K562 (cell line): ENCODE data around the gene NMT1. TPM values are rescaled to one million over a fixed set of nuclear protein-coding genes. Genes with fewer than 3 reads are reported as not detected.

Experiments used
- BHLHE40 ChIP-seq: IDR thresholded peaks from 2 replicates; pipeline ENCODE4 v1.6.1; 2011; ENCODE audit warnings: low read length, improper control_type of control experiment
- CBX8 ChIP-seq: fragments of 200-600 bp; sonication (generic); IDR thresholded peaks from 2 replicates; pipeline ENCODE4 v1.6.1; 2012; ENCODE audit warnings: borderline replicate concordance, mixed run types, low read depth, mild to moderate bottlenecking, moderate library complexity, mixed read lengths, low read length, control low read depth, inconsistent platforms; ENCODE audit not compliant: poor library complexity, severe bottlenecking; ENCODE audit errors: extremely low read depth
- DACH1 ChIP-seq: fragments of 450-650 bp; IDR thresholded peaks from 2 replicates; pipeline ENCODE4 v1.6.1; 2018; ENCODE audit not compliant: partially characterized antibody
- FOXK2 ChIP-seq, 2 experiments: fragments of 450-650 bp; IDR thresholded peaks in 1 of 2; conservative IDR thresholded peaks in 1 of 2; 2 replicates each; pipeline ENCODE4 v1.6.1; 2016; ENCODE audit warnings: low read depth in 2 of 2, mild to moderate bottlenecking in 1 of 2
- NR4A1 ChIP-seq, 2 experiments: fragments of 250-450 bp in 1 of 2; fragments of 450-650 bp in 1 of 2; sonication (Bioruptor Pico) in 1 of 2; IDR thresholded peaks; 2 replicates each; pipeline versions ENCODE4 v1.4.0 to v1.6.1; 2016 to 2020; ENCODE audit warnings: mild to moderate bottlenecking in 2 of 2, missing compliant biosample characterization in 1 of 2, missing genetic modification characterization in 1 of 2, moderate library complexity in 1 of 2
- POU5F1 ChIP-seq: fragments of 150-350 bp; IDR thresholded peaks from 2 replicates; pipeline ENCODE4 v1.6.1; 2014; ENCODE audit warnings: borderline replicate concordance, low read length, low read depth, mild to moderate bottlenecking; ENCODE audit not compliant: partially characterized antibody
- PURB ChIP-seq: sonication (generic); formaldehyde crosslinking; IDR thresholded peaks from 2 replicates; pipeline ENCODE4 v1.9.0; 2021; ENCODE audit warnings: low read depth, mild to moderate bottlenecking, missing genetic modification reagents
- SMARCE1 ChIP-seq: fragments of 450-650 bp; IDR thresholded peaks from 2 replicates; pipeline ENCODE4 v1.7.1; 2016; ENCODE audit warnings: mild to moderate bottlenecking
- SRSF7 ChIP-seq: fragments of 200-400 bp; formaldehyde crosslinking; optimal IDR thresholded peaks from 2 replicates; pipeline ENCODE3; 2017; ENCODE audit warnings: mild to moderate bottlenecking, low read depth, low read length
- YBX1 ChIP-seq: fragments of 450-650 bp; IDR thresholded peaks from 2 replicates; pipeline ENCODE4 v1.7.1; 2016; ENCODE audit warnings: mild to moderate bottlenecking
- ZNF217 ChIP-seq: sonication (generic); formaldehyde crosslinking; IDR thresholded peaks from 2 replicates; pipeline ENCODE4 v1.8.0; 2022; ENCODE audit warnings: mild to moderate bottlenecking, missing genetic modification reagents
- ZNF239 ChIP-seq: fragments of 250-450 bp; sonication (Bioruptor Pico); IDR thresholded peaks from 2 replicates; pipeline ENCODE4 v1.4.0; 2020; ENCODE audit warnings: mild to moderate bottlenecking
- ZNF780A ChIP-seq: fragments of 250-450 bp; sonication (Bioruptor Pico); IDR thresholded peaks from 2 replicates; pipeline ENCODE4 v1.5.0; 2021; ENCODE audit warnings: mild to moderate bottlenecking
- polyA plus RNA-seq, 8 experiments: library from polyadenylated mRNA; depleted of rRNA in 4 of 8; stranded (reverse) in 5 of 8; unstranded in 3 of 8; fragments of >200 nt; fragmentation: Nextera tagmentation in 2 of 8; fragmentation: Illumina TruSeq in 1 of 8; extraction: Ambion mirVana in 2 of 8; extraction: Trizol in 1 of 8; gene quantifications; 2 replicates each; pipeline versions ENCODE4 v1.2.1 to v1.2.3, GENCODE V29; 2011 to 2014; ENCODE audit warnings: inconsistent platforms in 1 of 8, missing spikeins in 1 of 8
- total RNA-seq, 7 experiments: library from RNA; depleted of rRNA in 6 of 7; stranded (reverse); fragments of >200 nt in 6 of 7; fragmentation: Illumina TruSeq in 2 of 7; extraction: Trizol in 2 of 7; gene quantifications; 2 replicates each; pipeline versions ENCODE4 v1.2.1 to v1.2.3, GENCODE V29; 2011 to 2021; ENCODE audit warnings: low replicate concordance in 1 of 7
- TF ChIP-seq, protein P1 (sequence below), 2 experiments: fragments of 450-650 bp; IDR thresholded peaks; 2 replicates each; pipeline ENCODE4 v1.6.1; 2016
- TF ChIP-seq, protein P2 (sequence below): fragments of 450-650 bp; IDR thresholded peaks from 2 replicates; pipeline ENCODE4 v1.6.1; 2018; ENCODE audit warnings: mild to moderate bottlenecking, low read depth; ENCODE audit not compliant: partially characterized antibody
- TF ChIP-seq, protein P3 (sequence below), 2 experiments: IDR thresholded peaks in 1 of 2; conservative IDR thresholded peaks in 1 of 2; 2 replicates each; pipeline ENCODE4 v1.6.1; 2016; ENCODE audit warnings: low read depth in 2 of 2, mild to moderate bottlenecking in 1 of 2, missing compliant biosample characterization in 1 of 2, missing genetic modification characterization in 1 of 2, moderate library complexity in 1 of 2
- TF ChIP-seq, protein P4 (sequence below): fragments of 250-450 bp; sonication (Bioruptor Pico); IDR thresholded peaks from 2 replicates; pipeline ENCODE4 v1.9.0; 2021; ENCODE audit warnings: mild to moderate bottlenecking

NMT1 gene
- total and polyA plus RNA-seq, 9 of the 15 experiments (the other 6 are each of a cell fraction or from before 2014, with no cell fraction given), result 86.7 to 569 (median 213) TPM

DNA sequence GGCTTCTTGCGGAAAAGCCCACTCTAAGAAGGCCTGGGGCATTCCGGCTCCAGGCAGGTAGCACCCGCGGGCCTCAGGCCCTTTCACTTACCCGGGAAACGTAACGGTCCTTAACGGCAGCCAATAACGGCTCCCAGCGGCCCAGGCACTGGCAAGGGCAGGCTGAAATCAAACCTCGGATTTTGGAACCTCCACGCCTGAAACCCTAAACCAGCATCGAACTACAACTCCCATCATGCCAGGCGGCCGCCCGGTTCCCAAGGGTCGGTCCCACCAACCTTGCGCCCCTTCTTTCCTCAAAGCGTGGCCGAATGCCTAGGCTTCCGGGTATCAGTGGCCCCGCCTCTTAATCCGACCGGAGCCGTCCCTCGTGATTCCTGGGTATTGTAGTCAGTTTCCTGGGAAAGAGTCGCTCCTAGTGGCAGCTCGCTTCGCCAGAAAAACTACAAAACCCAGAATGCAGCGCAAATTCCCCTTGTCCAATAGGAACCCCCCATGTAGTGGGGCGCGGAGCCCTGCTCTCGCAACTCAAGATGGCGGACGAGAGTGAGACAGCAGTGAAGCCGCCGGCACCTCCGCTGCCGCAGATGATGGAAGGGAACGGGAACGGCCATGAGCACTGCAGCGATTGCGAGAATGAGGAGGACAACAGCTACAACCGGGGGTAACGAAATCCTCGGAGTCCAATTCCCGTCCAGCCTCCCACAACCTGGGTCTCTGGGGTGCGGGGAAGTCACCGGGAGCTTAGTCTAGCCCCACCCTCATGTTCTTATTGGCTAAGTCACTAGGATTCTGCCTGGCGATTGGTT, at the start of gene NMT1 (continued):
- TF ChIP-seq, protein P1, sequence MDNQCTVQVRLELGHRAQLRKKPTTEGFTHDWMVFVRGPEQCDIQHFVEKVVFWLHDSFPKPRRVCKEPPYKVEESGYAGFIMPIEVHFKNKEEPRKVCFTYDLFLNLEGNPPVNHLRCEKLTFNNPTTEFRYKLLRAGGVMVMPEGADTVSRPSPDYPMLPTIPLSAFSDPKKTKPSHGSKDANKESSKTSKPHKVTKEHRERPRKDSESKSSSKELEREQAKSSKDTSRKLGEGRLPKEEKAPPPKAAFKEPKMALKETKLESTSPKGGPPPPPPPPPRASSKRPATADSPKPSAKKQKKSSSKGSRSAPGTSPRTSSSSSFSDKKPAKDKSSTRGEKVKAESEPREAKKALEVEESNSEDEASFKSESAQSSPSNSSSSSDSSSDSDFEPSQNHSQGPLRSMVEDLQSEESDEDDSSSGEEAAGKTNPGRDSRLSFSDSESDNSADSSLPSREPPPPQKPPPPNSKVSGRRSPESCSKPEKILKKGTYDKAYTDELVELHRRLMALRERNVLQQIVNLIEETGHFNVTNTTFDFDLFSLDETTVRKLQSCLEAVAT (IDR thresholded peaks at IDR 0.05), result no peak
- no peak for TF ChIP-seq ZNF217 (CRISPR knock-in tag)
- no peak for TF ChIP-seq DACH1
- TF ChIP-seq SMARCE1, result no peak
- TF ChIP-seq ZNF239 (CRISPR knock-in tag), result peak; percentile 53
- TF ChIP-seq, protein P2, sequence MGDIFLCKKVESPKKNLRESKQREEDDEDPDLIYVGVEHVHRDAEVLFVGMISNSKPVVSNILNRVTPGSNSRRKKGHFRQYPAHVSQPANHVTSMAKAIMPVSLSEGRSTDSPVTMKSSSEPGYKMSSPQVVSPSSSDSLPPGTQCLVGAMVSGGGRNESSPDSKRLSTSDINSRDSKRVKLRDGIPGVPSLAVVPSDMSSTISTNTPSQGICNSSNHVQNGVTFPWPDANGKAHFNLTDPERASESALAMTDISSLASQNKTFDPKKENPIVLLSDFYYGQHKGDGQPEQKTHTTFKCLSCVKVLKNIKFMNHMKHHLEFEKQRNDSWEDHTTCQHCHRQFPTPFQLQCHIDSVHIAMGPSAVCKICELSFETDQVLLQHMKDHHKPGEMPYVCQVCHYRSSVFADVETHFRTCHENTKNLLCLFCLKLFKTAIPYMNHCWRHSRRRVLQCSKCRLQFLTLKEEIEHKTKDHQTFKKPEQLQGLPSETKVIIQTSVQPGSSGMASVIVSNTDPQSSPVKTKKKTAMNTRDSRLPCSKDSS, result no peak
- TF ChIP-seq ZNF780A (CRISPR knock-in tag), result no peak
- TF ChIP-seq PURB (CRISPR knock-in tag), result no peak
- TF ChIP-seq FOXK2 (conservative IDR thresholded peaks at IDR 0.05 in 1 of 2, IDR thresholded peaks at IDR 0.05 in 1 of 2; ENCODE audit: low read depth in 2 of 2), result peak in 1 of 2 experiments; percentile 45; a peak in 2 of 4 replicates
- no peak for TF ChIP-seq SRSF7
- TF ChIP-seq, protein P3, sequence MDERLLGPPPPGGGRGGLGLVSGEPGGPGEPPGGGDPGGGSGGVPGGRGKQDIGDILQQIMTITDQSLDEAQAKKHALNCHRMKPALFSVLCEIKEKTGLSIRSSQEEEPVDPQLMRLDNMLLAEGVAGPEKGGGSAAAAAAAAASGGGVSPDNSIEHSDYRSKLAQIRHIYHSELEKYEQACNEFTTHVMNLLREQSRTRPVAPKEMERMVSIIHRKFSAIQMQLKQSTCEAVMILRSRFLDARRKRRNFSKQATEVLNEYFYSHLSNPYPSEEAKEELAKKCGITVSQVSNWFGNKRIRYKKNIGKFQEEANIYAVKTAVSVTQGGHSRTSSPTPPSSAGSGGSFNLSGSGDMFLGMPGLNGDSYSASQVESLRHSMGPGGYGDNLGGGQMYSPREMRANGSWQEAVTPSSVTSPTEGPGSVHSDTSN (CRISPR knock-in tag; IDR thresholded peaks at IDR 0.05; ENCODE audit: low read depth), result no peak
- TF ChIP-seq, protein P3 (tag; conservative IDR thresholded peaks at IDR 0.05; ENCODE audit: low read depth), result peak; percentile 96
- no peak for TF ChIP-seq YBX1
- no peak for TF ChIP-seq BHLHE40
- TF ChIP-seq NR4A1 (CRISPR knock-in tag; IDR thresholded peaks at IDR 0.05), result peak; percentile 81; the same call in 1 of the 2 replicates
- no peak for TF ChIP-seq NR4A1 (tag; IDR thresholded peaks at IDR 0.05)
- no peak for TF ChIP-seq CBX8
- TF ChIP-seq POU5F1, result peak; percentile 81
- TF ChIP-seq, protein P4, sequence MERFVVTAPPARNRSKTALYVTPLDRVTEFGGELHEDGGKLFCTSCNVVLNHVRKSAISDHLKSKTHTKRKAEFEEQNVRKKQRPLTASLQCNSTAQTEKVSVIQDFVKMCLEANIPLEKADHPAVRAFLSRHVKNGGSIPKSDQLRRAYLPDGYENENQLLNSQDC, result peak; percentile 75; the same call in 1 of the 2 replicates
